ENCODE results near the gene GPX6.
"Not testable (repeated sequence)": the region's sequence is repeated elsewhere in the genome, so short reads cannot be mapped to it uniquely, and the experiment has no call there.

GPX6 gene

DNA sequence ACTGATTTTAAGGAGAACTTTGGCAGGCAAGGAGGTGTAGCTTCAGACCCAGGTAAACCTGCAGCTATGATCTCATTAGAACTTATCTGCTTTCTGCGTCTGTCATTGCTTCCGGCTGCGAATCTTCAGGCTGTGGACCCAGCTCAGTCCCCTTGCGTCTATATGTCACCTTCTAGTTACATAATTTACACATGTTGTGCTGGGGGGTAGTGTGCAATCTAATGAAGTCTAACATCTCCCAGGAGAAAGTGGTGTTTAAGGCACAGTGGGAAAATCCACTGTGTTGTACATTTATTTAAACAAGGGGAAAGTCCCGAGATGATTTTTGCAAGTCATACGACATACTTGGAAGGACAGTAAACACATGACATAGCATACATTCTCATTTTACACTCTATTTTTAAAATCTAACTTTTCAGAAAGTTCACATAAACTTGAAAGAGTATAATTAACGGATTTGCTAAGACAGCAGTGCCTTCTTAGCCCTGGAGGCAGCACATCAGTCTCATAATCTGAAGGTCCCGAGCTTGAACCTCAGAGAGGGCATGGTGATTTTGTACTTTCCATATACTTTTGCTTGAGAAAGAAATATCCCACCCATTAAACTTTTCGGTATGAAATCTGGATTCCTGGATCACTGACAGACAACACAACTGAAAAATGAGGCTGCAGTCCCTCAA lies 35.2 kb downstream of the GPX6 start:
- peak; percentile 6 for DNase-seq

DNA sequence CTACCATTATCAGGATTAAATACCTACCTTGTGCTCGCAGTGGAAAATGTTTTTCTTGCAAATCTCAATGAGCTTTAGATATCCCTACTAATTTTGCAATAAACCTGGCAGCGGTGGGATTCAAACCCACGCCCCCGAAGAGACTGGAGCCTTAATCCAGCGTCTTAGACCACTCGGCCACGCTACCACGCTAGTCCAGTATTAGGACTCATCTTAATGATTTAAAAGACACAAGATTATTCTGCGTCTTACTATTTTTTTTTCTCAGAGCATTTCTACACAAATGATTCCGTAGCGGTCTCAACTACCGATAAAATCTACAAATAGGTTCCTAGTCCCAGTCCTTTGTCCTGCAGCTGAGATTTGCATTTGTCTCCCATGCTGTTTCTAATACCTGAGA lies 37.1 kb downstream of the GPX6 start:
- peak; percentile 75 for DNase-seq

DNA sequence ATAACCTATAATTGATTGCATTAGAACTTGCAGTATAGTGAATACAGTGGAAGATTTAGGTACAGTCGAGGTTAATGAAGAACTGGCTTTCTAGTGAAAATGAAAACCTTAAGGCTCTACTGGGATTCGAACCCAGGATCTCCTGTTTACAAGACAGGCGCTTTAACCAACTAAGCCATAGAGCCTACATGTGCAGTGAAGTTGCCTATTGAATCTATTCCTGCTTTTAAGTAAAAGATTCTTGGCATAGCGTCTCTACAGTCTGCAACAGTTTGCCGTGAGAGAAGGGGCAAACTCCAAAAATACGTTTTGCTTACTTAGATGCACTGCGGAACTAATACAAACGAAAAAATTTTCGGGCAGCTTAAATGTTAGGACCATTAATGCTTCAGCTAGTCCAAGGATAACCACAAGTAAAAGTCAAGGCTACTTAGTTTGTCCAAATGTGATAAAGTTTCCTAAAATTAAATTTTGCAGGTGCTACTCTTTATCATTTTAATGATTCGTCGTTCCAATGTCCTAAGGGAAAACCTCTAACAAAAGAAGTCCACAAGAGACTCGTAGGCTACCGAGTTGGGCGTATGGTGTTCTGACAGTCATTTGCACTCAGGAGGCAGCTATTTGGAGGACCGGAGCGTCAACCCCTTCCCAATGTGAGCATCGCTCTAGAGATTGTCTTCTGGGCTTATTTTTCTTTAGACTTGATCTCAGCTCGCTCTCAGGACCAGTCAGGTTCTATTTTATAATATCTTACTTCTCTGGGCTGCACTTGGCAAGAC lies 41.0 kb downstream of the GPX6 start:
- peak; percentile 87 for DNase-seq

DNA sequence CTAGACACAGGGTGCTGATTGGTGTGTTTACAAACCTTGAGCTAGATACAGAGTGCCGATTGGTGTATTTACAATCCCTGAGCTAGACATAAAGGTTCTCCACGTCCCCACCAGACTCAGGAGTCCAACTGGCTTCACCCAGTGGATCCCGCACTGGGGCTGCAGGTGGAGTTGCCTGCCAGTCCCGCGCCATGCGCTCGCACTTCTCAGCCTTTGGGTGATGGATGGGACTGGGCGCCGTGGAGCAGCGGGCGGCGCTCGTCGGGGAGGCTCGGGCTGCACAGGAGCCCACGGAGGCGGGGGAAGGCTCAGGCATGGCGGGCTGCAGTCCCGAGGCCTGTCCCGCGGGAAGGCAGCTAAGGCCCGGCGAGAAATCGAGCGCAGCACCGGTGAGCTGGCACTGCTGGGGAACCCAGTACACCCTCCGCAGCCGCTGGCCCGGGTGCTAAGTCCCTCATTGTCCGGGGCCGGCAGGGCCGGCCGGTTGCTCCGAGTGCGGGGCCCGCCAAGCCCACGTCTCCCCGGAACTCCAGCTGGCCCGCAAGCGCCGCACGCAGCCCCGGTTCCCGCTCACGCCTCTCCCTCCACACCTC lies 46.3 kb downstream of the GPX6 start:
- DNase-seq, result not testable (repeated sequence)

DNA sequence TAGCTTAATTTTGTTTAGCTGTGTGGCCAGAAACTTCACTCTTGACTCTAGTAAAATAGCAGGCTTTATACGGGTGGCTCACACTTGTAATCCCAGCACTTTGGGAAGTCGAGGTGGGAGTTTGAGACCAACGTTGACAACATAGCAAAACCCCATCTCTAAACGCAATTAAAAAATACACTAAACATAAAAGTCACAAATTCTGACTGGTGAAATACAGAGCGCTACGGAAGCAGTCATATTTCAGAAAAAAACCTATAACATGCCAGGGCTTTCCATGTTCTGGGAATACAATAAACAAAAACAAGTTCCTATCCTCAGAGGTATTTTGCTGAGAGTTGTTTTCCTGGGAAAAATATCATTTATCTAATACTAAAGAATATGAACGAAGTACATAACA lies 47.5 kb downstream of the GPX6 start:
- no peak for DNase-seq

DNA sequence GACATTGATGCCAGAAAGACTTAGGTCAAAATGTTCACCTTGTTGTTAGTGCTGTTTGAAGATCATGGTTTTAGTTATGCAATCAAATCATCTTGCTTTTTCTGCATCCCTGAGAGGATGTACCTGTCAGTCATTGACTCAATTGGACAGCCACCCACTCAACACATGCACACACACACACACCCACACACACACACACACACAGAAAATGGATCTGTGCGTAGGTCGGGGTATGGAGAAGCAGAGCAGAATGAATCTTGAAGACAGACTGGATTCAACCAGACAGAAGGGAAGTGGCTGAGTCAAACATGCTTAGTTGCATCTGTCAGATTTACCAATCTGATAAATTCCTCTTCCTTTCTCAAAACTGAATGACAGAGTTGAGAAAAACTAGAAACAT lies 53.2 kb downstream of the GPX6 start:
- DNase-seq, result no peak

DNA sequence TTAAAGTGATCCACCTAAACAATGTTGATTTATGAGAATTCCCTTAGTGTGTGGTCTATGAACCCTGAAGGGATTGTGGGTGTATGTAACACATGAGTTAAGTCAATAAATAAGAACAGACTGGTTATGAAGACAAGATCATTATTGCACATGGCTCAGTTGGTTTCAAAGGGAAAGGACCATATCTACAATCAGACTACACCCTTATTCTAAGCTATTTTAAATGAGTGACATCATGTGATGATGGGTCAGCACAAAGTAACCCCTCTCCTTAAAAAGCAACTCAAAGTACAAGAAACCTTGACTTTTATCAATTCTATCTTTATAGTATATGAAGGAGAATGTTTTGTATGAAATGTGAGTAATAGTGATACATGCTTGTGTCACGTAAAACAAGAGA lies 57.0 kb downstream of the GPX6 start:
- DNase-seq, result no peak

Data from NCI-H69 (cell line).